Left lung (tissue), 10 donors: ENCODE measurements around the gene ZNF182. TPM values are rescaled to one million over a fixed set of nuclear protein-coding genes. Genes with fewer than 3 reads are reported as not detected.

ENCODE experiments used
- ATAC-seq: fragments of 200-7000 bp; cut with Tn5 transposase; one replicate; pipeline ENCODE4 v1.9.1; 2020; ENCODE audit warnings: moderate library complexity
- DNase-seq, 4 donors: peaks; one replicate each; pipeline ENCODE4 v3.0.0-alpha.2; 2013 to 2020
- H3K27ac ChIP-seq, 2 donors: fragments of 200-600 bp; sonication (generic) in 1 of 2; one replicate each; pipeline versions ENCODE4 v1.5.0 to v1.8.0; 2020 to 2021
- H3K27me3 ChIP-seq, 2 donors: fragments of 200-600 bp; sonication (generic) in 1 of 2; one replicate each; pipeline versions ENCODE4 v1.5.0 to v1.8.0; 2020 to 2021
- H3K36me3 ChIP-seq, 2 donors: fragments of 200-600 bp; sonication (generic) in 1 of 2; one replicate each; pipeline versions ENCODE4 v1.5.0 to v1.8.0; 2020 to 2021
- H3K4me1 ChIP-seq, 2 donors: fragments of 200-600 bp; one replicate each; pipeline ENCODE4 v1.8.0; 2021
- H3K4me3 ChIP-seq, 2 donors: fragments of 200-600 bp; sonication (generic) in 1 of 2; one replicate each; pipeline versions ENCODE4 v1.5.0 to v1.8.0; 2020 to 2021; ENCODE audit warnings: mild to moderate bottlenecking in 1 of 2
- H3K9me3 ChIP-seq, 2 donors: fragments of 200-600 bp; sonication (generic) in 1 of 2; one replicate each; pipeline versions ENCODE4 v1.5.0 to v1.8.0; 2020 to 2021
- intact Hi-C, 2 donors: fragments of 100-400 bp; cut with DNase I; formaldehyde crosslinking; loops; one replicate each; pipeline versions ENCODE4 v1.11.2 to v1.14.2; 2022
- polyA plus RNA-seq, 6 donors: library from polyadenylated mRNA; unstranded; fragments of 120-200 nt; gene quantifications; one replicate each; pipeline ENCODE4 v1.2.1, GENCODE V29; 2013; ENCODE audit not compliant: insufficient read length in 6 of 6
- total RNA-seq, 2 donors: library from RNA; stranded (reverse); fragmentation: NEBNext Ultra II Directional; extraction: Animal tissue kit (Norgen Biotek cat#: 25700); gene quantifications; one replicate each; pipeline ENCODE4 v1.2.1, GENCODE V29; 2021
- TF ChIP-seq, protein P1 (sequence below), 2 donors: fragments of 200-600 bp; sonication (generic) in 1 of 2; IDR thresholded peaks; one replicate each; pipeline versions ENCODE4 v1.5.0 to v1.8.0; 2021; ENCODE audit warnings: antibody characterized with exemption in 2 of 2
- donor health status: DM: no; HTN: yes; CAD: no.
- donor health status: DM: no; HTN: no; CAD: no.

The ZNF182 gene
- total and polyA plus RNA-seq, 8 donors, result 5.1 to 13.4 (median 10.2) TPM

DNA sequence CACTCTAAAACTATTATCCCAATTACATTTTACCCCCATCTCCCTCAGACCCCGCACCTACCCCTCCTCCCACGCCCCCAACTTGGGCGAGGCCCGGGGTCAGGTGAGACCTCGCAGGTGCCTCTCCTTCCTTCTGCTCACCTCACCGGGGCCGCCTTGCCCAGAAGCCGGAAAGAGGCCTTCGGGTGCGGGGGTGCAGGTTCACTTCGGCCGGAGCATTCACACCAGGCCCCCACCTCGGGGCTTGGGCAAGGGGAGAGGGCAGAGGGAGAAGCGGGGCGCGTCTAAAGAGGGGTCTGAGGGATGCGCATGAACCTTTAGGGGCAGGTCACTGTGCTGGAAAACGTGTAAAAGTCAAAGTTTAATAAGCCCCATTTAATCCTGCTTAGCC is 427 bp downstream of the ZNF182 start:
- Histone ChIP-seq H3K4me3 (peak overlapping the region; percentile 35 to 55), H3K27ac (peak overlapping the region; percentile 47 to 79), H3K36me3 (no peaks in the 10 kb centered on the region), H3K9me3 (no peaks in the 10 kb centered on the region), H3K4me1 (peaks cover 0 to 9% of the 10 kb centered on the region in 2 donors), H3K27me3 (no peaks in the 10 kb centered on the region)
- ATAC-seq, result peak; percentile 30
- intact Hi-C loops, result no loop called here
- peak in 1 of 4 donors; percentile 68 for DNase-seq
- TF ChIP-seq, protein P1, sequence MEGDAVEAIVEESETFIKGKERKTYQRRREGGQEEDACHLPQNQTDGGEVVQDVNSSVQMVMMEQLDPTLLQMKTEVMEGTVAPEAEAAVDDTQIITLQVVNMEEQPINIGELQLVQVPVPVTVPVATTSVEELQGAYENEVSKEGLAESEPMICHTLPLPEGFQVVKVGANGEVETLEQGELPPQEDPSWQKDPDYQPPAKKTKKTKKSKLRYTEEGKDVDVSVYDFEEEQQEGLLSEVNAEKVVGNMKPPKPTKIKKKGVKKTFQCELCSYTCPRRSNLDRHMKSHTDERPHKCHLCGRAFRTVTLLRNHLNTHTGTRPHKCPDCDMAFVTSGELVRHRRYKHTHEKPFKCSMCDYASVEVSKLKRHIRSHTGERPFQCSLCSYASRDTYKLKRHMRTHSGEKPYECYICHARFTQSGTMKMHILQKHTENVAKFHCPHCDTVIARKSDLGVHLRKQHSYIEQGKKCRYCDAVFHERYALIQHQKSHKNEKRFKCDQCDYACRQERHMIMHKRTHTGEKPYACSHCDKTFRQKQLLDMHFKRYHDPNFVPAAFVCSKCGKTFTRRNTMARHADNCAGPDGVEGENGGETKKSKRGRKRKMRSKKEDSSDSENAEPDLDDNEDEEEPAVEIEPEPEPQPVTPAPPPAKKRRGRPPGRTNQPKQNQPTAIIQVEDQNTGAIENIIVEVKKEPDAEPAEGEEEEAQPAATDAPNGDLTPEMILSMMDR (IDR thresholded peaks at IDR 0.05), result no peak

DNA sequence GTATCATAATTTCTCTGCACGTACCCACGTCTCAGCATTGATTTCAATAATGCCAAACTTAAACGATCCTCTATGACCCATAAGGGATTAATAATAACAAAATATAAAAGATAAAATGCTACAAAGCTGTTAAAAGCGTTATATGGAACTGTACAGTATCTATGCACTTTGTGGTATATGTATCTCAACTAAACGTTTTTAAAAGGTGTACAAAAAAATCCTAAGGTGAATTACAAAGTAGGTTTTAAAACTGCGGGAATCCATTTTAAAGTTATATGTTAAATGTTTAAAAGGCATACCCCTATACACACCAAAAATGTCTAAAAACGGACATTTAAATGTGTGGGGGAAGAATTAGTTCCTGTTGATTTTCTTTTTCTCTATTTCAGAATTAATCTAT is 860 bp downstream of the ZNF182 start:
- DNase-seq, result no peak
- Histone ChIP-seq H3K4me1 (peaks cover 0 to 9% of the 10 kb centered on the region in 2 donors), H3K27me3 (no peaks in the 10 kb centered on the region), H3K4me3 (peak overlapping the region; percentile 35 to 55), H3K36me3 (no peaks in the 10 kb centered on the region), H3K9me3 (no peaks in the 10 kb centered on the region), H3K27ac (peak overlapping the region in 1 of 2 donors; percentile 79)
- ATAC-seq, result no peak
- TF ChIP-seq, protein P1 (IDR thresholded peaks at IDR 0.05), result no peak
- intact Hi-C loops, result no loop called here

DNA sequence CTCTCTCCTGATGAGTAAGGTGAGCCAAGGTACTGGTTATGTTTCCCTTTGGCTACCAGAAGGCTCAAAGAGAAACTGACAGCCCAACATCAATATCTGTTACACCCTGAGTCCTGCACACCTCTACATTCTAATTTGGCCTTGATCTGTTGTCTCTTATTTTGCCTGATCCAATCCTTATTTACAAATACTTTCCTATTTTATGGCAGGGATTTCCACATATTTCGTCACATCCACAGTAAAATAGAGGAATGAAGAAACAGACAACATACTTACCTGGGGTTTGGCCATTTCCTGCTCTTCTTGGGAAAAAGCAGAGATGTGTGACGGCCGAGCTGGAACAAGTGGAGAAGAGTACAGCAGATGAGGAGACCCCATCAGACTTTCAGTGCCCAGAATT is 1.5 kb downstream of the ZNF182 start:
- H3K27ac ChIP-seq, result no peak overlapping the region
- no peak overlapping the region for H3K4me3 ChIP-seq
- intact Hi-C loops, result no loop called here
- H3K9me3 ChIP-seq, result no peaks in the 10 kb centered on the region
- no peaks in the 10 kb centered on the region for H3K27me3 ChIP-seq
- TF ChIP-seq, protein P1 (IDR thresholded peaks at IDR 0.05), result no peak
- DNase-seq (no peak), ATAC-seq (no peak)
- peaks cover 0 to 9% of the 10 kb centered on the region in 2 donors for H3K4me1 ChIP-seq
- H3K36me3 ChIP-seq, result no peaks in the 10 kb centered on the region

DNA sequence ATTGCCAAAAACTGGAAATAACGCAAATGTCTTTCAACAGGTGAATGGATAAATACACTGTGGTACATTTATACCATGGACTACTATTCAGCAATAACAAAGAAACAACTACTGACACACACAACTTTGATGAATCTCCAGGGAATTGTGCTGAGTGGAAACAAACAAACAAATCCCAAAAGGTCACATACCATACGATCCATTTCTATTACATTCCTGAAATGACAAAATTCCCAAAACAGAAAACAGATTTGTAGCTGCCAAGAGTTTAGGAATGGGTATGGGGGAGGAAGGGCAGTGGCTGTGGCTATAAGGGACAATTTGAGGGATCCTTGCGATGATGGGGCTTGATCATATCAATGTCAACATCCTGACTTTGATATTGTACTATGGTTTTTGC is 2.5 kb downstream of the ZNF182 start:
- peaks cover 0 to 9% of the 10 kb centered on the region in 2 donors for H3K4me1 ChIP-seq
- no peak overlapping the region for H3K4me3 ChIP-seq
- peaks cover 0 to 9% of the 10 kb centered on the region in 2 donors for H3K36me3 ChIP-seq
- DNase-seq (no peak), ATAC-seq (no peak)
- intact Hi-C loops, result no loop called here
- no peaks in the 10 kb centered on the region for H3K9me3 ChIP-seq
- H3K27ac ChIP-seq, result no peak overlapping the region
- TF ChIP-seq, protein P1 (IDR thresholded peaks at IDR 0.05), result no peak
- H3K27me3 ChIP-seq, result no peaks in the 10 kb centered on the region

DNA sequence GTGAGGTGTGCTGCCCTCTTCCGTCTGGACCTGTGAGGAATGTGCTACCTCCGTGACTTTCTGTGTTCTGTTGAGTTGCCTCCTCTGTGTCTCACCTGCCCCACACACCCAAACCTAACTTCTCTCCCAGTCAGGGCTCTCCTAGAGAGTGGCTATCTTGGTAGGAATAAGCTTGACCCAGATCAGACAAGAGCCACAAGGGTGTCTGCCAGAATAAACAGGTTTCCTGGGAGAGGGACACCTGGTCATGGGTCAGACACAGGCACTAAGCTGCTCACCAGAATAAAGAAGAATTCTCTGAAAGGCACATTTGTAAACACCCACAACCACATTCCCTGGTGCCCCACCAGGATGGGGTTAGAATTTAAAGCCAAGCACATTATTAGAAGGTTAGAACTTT is 11.1 kb downstream of the ZNF182 start:
- no peaks in the 10 kb centered on the region for H3K27me3 ChIP-seq

More for the DNA sequence above, 11.1 kb downstream of the ZNF182 start:
- no peak for ATAC-seq
- DNase-seq, result no peak
- H3K9me3 ChIP-seq, result no peaks in the 10 kb centered on the region
- no peak overlapping the region for H3K27ac ChIP-seq
- H3K36me3 ChIP-seq, result peaks cover 0 to 30% of the 10 kb centered on the region in 2 donors
- H3K4me1 ChIP-seq, result no peaks in the 10 kb centered on the region
- intact Hi-C loops, result no loop called here
- no peak overlapping the region for H3K4me3 ChIP-seq
- TF ChIP-seq, protein P1 (IDR thresholded peaks at IDR 0.05), result no peak
